ENCODE measurements around the gene EDNRB. TPM values are rescaled to one million over a fixed set of nuclear protein-coding genes. Genes with fewer than 3 reads are reported as not detected.
"Not testable (repeated sequence)": the region's sequence is repeated elsewhere in the genome, so short reads cannot be mapped to it uniquely, and the experiment has no call there.

The EDNRB gene
- total and polyA plus RNA-seq, 10 donors = 4.3 to 58.4 (median 39.6) TPM

GRCh38 chr13:77946522-77946921 is 27.9 kb upstream of the EDNRB start:
- DNase-seq = no peak
- H3K36me3 ChIP-seq = no peaks in the 10 kb centered on the region
- no peak overlapping the region for H3K4me3 ChIP-seq
- intact Hi-C loops (cut with DNase I; ENCODE audit: low total_unique reads) = no loop called here
- no peaks in the 10 kb centered on the region for H3K9me3 ChIP-seq
- no peak overlapping the region for H3K27ac ChIP-seq
- WGBS, 5 donors = 29 to 54% (median 40%) methylated on average over 1 of the region's 1 CpG
- no peaks in the 10 kb centered on the region for H3K4me1 ChIP-seq
- H3K27me3 ChIP-seq (replicated peaks in 1 of 7) = no peaks in the 10 kb centered on the region
- no peak for TF ChIP-seq POLR2A (IDR thresholded peaks at IDR 0.05)
- TF ChIP-seq POLR2AphosphoS5 (IDR thresholded peaks at IDR 0.05) = no peak
- TF ChIP-seq CTCF (IDR thresholded peaks at IDR 0.05 in 8 of 11, conservative IDR thresholded peaks at IDR 0.05 in 3 of 11) = no peak

GRCh38 chr13:77935063-77935462 is 16.4 kb upstream of the EDNRB start:
- WGBS, 5 donors = 88 to 98% (median 95%) methylated on average over 7 of the region's 7 CpGs
- DNase-seq = not testable (repeated sequence)

GRCh38 chr13:77930430-77930829 is 11.8 kb upstream of the EDNRB start:
- no peak for TF ChIP-seq POLR2AphosphoS5 (IDR thresholded peaks at IDR 0.05)
- TF ChIP-seq CTCF (IDR thresholded peaks at IDR 0.05 in 8 of 11, conservative IDR thresholded peaks at IDR 0.05 in 3 of 11) = no peak
- TF ChIP-seq POLR2A (IDR thresholded peaks at IDR 0.05) = no peak
- Histone ChIP-seq H3K4me3 (no peak overlapping the region), H3K4me1 (peaks cover 0 to 5% (median 0%) of the 10 kb centered on the region in 6 donors), H3K27me3 (replicated peaks in 1 of 7) (peaks cover 0 to 3% (median 0%) of the 10 kb centered on the region in 7 donors), H3K27ac (no peak overlapping the region), H3K9me3 (no peaks in the 10 kb centered on the region), H3K36me3 (no peaks in the 10 kb centered on the region)
- intact Hi-C loops (cut with DNase I; ENCODE audit: low total_unique reads) = no loop called here
- DNase-seq = no peak

More at GRCh38 chr13:77935063-77935462, 16.4 kb upstream of the EDNRB start:
- intact Hi-C loops (cut with DNase I; ENCODE audit: low total_unique reads); H3K9me3 ChIP-seq; H3K4me3 ChIP-seq; H3K27me3 ChIP-seq (replicated peaks in 1 of 7); H3K36me3 ChIP-seq; H3K27ac ChIP-seq; H3K4me1 ChIP-seq: not testable (repeated sequence)

- no peaks in the 10 kb centered on the region for H3K36me3 ChIP-seq
- H3K27me3 ChIP-seq (replicated peaks in 1 of 7) = peaks cover 0 to 11% (median 0%) of the 10 kb centered on the region in 7 donors
- DNase-seq = no peak
- intact Hi-C loops (cut with DNase I; ENCODE audit: low total_unique reads) = no loop called here
- H3K4me1 ChIP-seq = peaks cover 0 to 5% (median 0%) of the 10 kb centered on the region in 6 donors
- H3K4me3 ChIP-seq = no peak overlapping the region
- no peak for TF ChIP-seq POLR2AphosphoS5 (IDR thresholded peaks at IDR 0.05)
- no peak for TF ChIP-seq POLR2A (IDR thresholded peaks at IDR 0.05)
- TF ChIP-seq CTCF (IDR thresholded peaks at IDR 0.05 in 8 of 11, conservative IDR thresholded peaks at IDR 0.05 in 3 of 11) = no peak
- no peaks in the 10 kb centered on the region for H3K9me3 ChIP-seq
- 0 to 2% (median 2%) methylated on average over 2 of the region's 2 CpGs for WGBS, 5 donors
- no peak overlapping the region for H3K27ac ChIP-seq
Observed at GRCh38 chr13:77928909-77929308, 10.3 kb upstream of the EDNRB start.

GRCh38 chr13:77925616-77926015 is 7.0 kb upstream of the EDNRB start:
- 89 to 97% (median 91%) methylated on average over 11 to 14 of the region's 14 CpGs for WGBS, 5 donors
- H3K27ac ChIP-seq = no peak overlapping the region
- intact Hi-C loops (cut with DNase I; ENCODE audit: low total_unique reads) = no loop called here
- H3K36me3 ChIP-seq = no peaks in the 10 kb centered on the region
- H3K4me1 ChIP-seq = peaks cover 0 to 5% (median 0%) of the 10 kb centered on the region in 6 donors
- no peak overlapping the region for H3K4me3 ChIP-seq
- DNase-seq = no peak
- H3K9me3 ChIP-seq = no peaks in the 10 kb centered on the region
- peaks cover 0 to 18% (median 0%) of the 10 kb centered on the region in 7 donors for H3K27me3 ChIP-seq (replicated peaks in 1 of 7)
- TF ChIP-seq POLR2AphosphoS5 (IDR thresholded peaks at IDR 0.05) = no peak
- no peak for TF ChIP-seq POLR2A (IDR thresholded peaks at IDR 0.05)

Data from spleen (tissue), 11 donors.